Measurements from ENCODE around the gene CST11.
A peak's percentile ranks its signal among the peaks of the same experiment; 100 is the strongest.

The CST11 gene

GRCh38 chr20:23420943-23421931, 31.4 kb downstream of the CST11 start, which contains the start of gene NAPB (continued):
- TF ChIP-seq ZNF776 (tag by site-specific recombination; IDR thresholded peaks at IDR 0.05; ENCODE audit: borderline replicate concordance) (no peak), ZNF707 (tag by site-specific recombination; IDR thresholded peaks at IDR 0.05) (no peak), PRDM6 (tag by site-specific recombination; IDR thresholded peaks at IDR 0.05) (no peak), ZNF10 (tag by site-specific recombination; IDR thresholded peaks at IDR 0.05) (no peak), ZNF555 (tag by site-specific recombination; conservative IDR thresholded peaks at IDR 0.05) (no peak), ZNF24 (tag by site-specific recombination; IDR thresholded peaks at IDR 0.05) (no peak)

GRCh38 chr20:23419995-23420901, 32.4 kb downstream of the CST11 start:
- ChIA-PET CTCF (interaction anchor here (0.5 to 3.6 kb wide), 6 partner anchors 9 to 1764 kb away, joined by 3 to 23 read pairs (median 3); no protein-coding TSS in a partner anchor), POLR2A (interaction anchor here (0.7 to 3.2 kb wide), 5 partner anchors 11 to 70 kb away, joined by 3 to 26 read pairs (median 3); partner anchors contain the start of gene NXT1)
- peak overlapping the region; percentile 62; the same call in 1 of the 2 replicates for H3K27ac ChIP-seq (ENCODE audit: extremely low read depth, low read depth, low read length)
- peak overlapping the region; percentile 95 for H3K4me3 ChIP-seq (ENCODE audit: low read depth, low read length)
- H3K4me1 ChIP-seq (ENCODE audit: control insufficient read depth, insufficient read depth, low read length), result peaks cover 8% of the 10 kb centered on the region
- H3K36me3 ChIP-seq (ENCODE audit: control insufficient read depth in 2 of 2, insufficient read depth in 1 of 2, low read length in 2 of 2), result peaks cover 3% of the 10 kb centered on the region in 2 experiments; a peak in 2 of 3 replicates
- no peaks in the 10 kb centered on the region for H3K9me3 ChIP-seq (ENCODE audit: control insufficient read depth, insufficient read depth, low read depth, low read length)
- TF ChIP-seq ZNF692 (tag by site-specific recombination; IDR thresholded peaks at IDR 0.05), result peak; percentile 92
- TF ChIP-seq ZNF146 (tag by site-specific recombination; IDR thresholded peaks at IDR 0.05), result peak; percentile 73
- TF ChIP-seq ZNF366 (tag by site-specific recombination; conservative IDR thresholded peaks at IDR 0.05), result peak; percentile 56; the same call in 1 of the 2 replicates
- no peak for TF ChIP-seq ZBTB44 (tag by site-specific recombination; IDR thresholded peaks at IDR 0.05)
- TF ChIP-seq ZNF362 (tag by site-specific recombination; IDR thresholded peaks at IDR 0.05), result no peak
- peak; percentile 34; the same call in 1 of the 2 replicates for TF ChIP-seq GLIS1 (tag by site-specific recombination; IDR thresholded peaks at IDR 0.05)
- no peak for TF ChIP-seq ZNF623 (tag by site-specific recombination; IDR thresholded peaks at IDR 0.05)
- TF ChIP-seq ZFHX2 (tag by site-specific recombination; conservative IDR thresholded peaks at IDR 0.05), result peak; percentile 90
- no peak for TF ChIP-seq FEZF1 (tag by site-specific recombination; IDR thresholded peaks at IDR 0.05)
- TF ChIP-seq KLF8 (tag by site-specific recombination; IDR thresholded peaks at IDR 0.05), result peak; percentile 34; the same call in 1 of the 2 replicates
- peak; percentile 81 for TF ChIP-seq EGR2 (tag by site-specific recombination; IDR thresholded peaks at IDR 0.05; ENCODE audit: low read depth)
- no peak for TF ChIP-seq TCF7L2 (IDR thresholded peaks at IDR 0.05; ENCODE audit: borderline replicate concordance, low read depth, low read length)
- no peak for TF ChIP-seq ZNF174 (tag by site-specific recombination; IDR thresholded peaks at IDR 0.05)
- peak; percentile 66 for TF ChIP-seq PRDM6 (tag by site-specific recombination; IDR thresholded peaks at IDR 0.05)
- no peak for TF ChIP-seq ZNF792 (tag by site-specific recombination; IDR thresholded peaks at IDR 0.05)
- TF ChIP-seq KLF10 (tag by site-specific recombination; IDR thresholded peaks at IDR 0.05), result 0 out of 2 replicates have a peak, but pooled peaks have one; percentile 45
- peak; percentile 51; the same call in 1 of the 2 replicates for TF ChIP-seq GLIS2 (tag by site-specific recombination; IDR thresholded peaks at IDR 0.05)
- TF ChIP-seq SP2 (tag by site-specific recombination; IDR thresholded peaks at IDR 0.05), result peak; percentile 16; the same call in 1 of the 2 replicates
- TF ChIP-seq ZNF341 (tag by site-specific recombination; IDR thresholded peaks at IDR 0.05; ENCODE audit: low read depth), result peak; percentile 56
- TF ChIP-seq ZNF175 (tag by site-specific recombination; IDR thresholded peaks at IDR 0.05), result no peak
- TF ChIP-seq PRDM1 (tag by site-specific recombination; IDR thresholded peaks at IDR 0.05), result peak; percentile 79

Measured in HEK293 (cell line).